SK-N-SH (cell line): Measurements from ENCODE around the gene LRP10.

Experiments used
- CTCF ChIP-seq: fragments of 200-600 bp; sonication (generic); IDR thresholded peaks from 2 replicates; pipeline ENCODE4 v1.6.1; 2017; ENCODE audit warnings: antibody characterized with exemption, mild to moderate bottlenecking, moderate library complexity
- EZH2phosphoT487 ChIP-seq: fragments of 200-600 bp; sonication (generic); IDR thresholded peaks from 2 replicates; pipeline ENCODE4 v1.6.1; 2017; ENCODE audit warnings: low read depth, mixed run types, mild to moderate bottlenecking, antibody characterized with exemption, moderate library complexity, borderline replicate concordance
- GATA2 ChIP-seq: sonication (generic); formaldehyde crosslinking; IDR thresholded peaks from 2 replicates; pipeline ENCODE4 v1.5.0; 2020; ENCODE audit warnings: mild to moderate bottlenecking, missing genetic modification reagents
- JUND ChIP-seq: IDR thresholded peaks from 2 replicates; pipeline ENCODE4 v1.4.0; 2012
- MEF2A ChIP-seq: IDR thresholded peaks from 2 replicates; pipeline ENCODE4 v1.4.0; 2012; ENCODE audit warnings: low read depth, borderline replicate concordance
- MXI1 ChIP-seq: IDR thresholded peaks from 2 replicates; pipeline ENCODE4 v1.6.1; 2012; ENCODE audit warnings: mild to moderate bottlenecking, low read depth, low read length, improper control_type of control experiment
- POLR2AphosphoS5 ChIP-seq: IDR thresholded peaks from 2 replicates; pipeline ENCODE4 v1.6.1; 2012; ENCODE audit warnings: low read depth, low read length
- SIN3A ChIP-seq: IDR thresholded peaks from 2 replicates; pipeline ENCODE4 v1.6.1; 2012; ENCODE audit warnings: low read depth, mild to moderate bottlenecking, low read length, moderate library complexity, borderline replicate concordance
- TAF1 ChIP-seq: IDR thresholded peaks from 2 replicates; pipeline ENCODE4 v1.6.1; 2012; ENCODE audit warnings: low read depth, mild to moderate bottlenecking, low read length, moderate library complexity, borderline replicate concordance
- YY1 ChIP-seq: IDR thresholded peaks from 2 replicates; pipeline ENCODE4 v1.4.0; 2012; ENCODE audit warnings: low read depth, mild to moderate bottlenecking

GRCh38 chr14:22886500-22887259, 15.1 kb downstream of the LRP10 start:
- peak; percentile 15; the same call in 1 of the 2 replicates for TF ChIP-seq CTCF
- TF ChIP-seq POLR2AphosphoS5 = peak; percentile 47; the same call in 1 of the 2 replicates
- 0 out of 2 replicates have a peak, but pooled peaks have one; percentile 43 for TF ChIP-seq YY1
- TF ChIP-seq EZH2phosphoT487 = no peak
- TF ChIP-seq GATA2 (CRISPR knock-in tag) = no peak
- peak; percentile 17; the same call in 1 of the 2 replicates for TF ChIP-seq TAF1
- TF ChIP-seq JUND = no peak
- TF ChIP-seq MXI1 = peak; percentile 69
- TF ChIP-seq MEF2A = no peak
- 0 out of 2 replicates have a peak, but pooled peaks have one; percentile 22 for TF ChIP-seq SIN3A
